Neural progenitor cell (in vitro differentiated cells): ENCODE measurements around the gene LRRC8E. TPM values are rescaled to one million over a fixed set of nuclear protein-coding genes. Genes with fewer than 3 reads are reported as not detected.

Source experiments
- DNase-seq: peaks from one replicate; pipeline ENCODE4 v3.0.0-alpha.2; 2016; ENCODE audit warnings: low spot score
- H2AFZ ChIP-seq: fragments of 200-600 bp; sonication (generic); replicated peaks from 2 replicates; pipeline ENCODE4 v1.6.1; 2016; ENCODE audit warnings: antibody characterized with exemption
- H3F3A ChIP-seq: fragments of 200-600 bp; sonication (generic); 2 replicates; pipeline ENCODE4 v1.6.1; 2016; ENCODE audit warnings: antibody characterized with exemption, low read depth
- H3K27ac ChIP-seq: fragments of 200-600 bp; sonication (generic); 2 replicates; pipeline ENCODE4 v1.5.1; 2016; ENCODE audit warnings: mild to moderate bottlenecking
- H3K27me3 ChIP-seq: fragments of 200-600 bp; sonication (generic); 2 replicates; pipeline ENCODE4 v1.6.1; 2016; ENCODE audit warnings: mild to moderate bottlenecking, moderate library complexity
- H3K36me3 ChIP-seq: fragments of 200-600 bp; sonication (generic); 2 replicates; pipeline ENCODE4 v1.5.1; 2016
- H3K4me1 ChIP-seq: fragments of 200-600 bp; sonication (generic); 2 replicates; pipeline ENCODE4 v1.6.1; 2016; ENCODE audit warnings: mixed run types
- H3K4me2 ChIP-seq: fragments of 200-600 bp; sonication (generic); 2 replicates; pipeline ENCODE4 v1.6.1; 2016
- H3K4me3 ChIP-seq: fragments of 200-600 bp; sonication (generic); 2 replicates; pipeline ENCODE4 v1.5.1; 2016
- H3K79me2 ChIP-seq: fragments of 200-600 bp; sonication (generic); 2 replicates; pipeline ENCODE4 v1.6.1; 2016; ENCODE audit warnings: low read depth
- H3K9ac ChIP-seq: fragments of 200-600 bp; sonication (generic); 2 replicates; pipeline ENCODE4 v1.6.1; 2016
- H3K9me3 ChIP-seq: fragments of 200-600 bp; sonication (generic); 2 replicates; pipeline ENCODE4 v1.5.1; 2016; ENCODE audit warnings: low read depth
- H4K20me1 ChIP-seq: fragments of 200-600 bp; sonication (generic); 2 replicates; pipeline ENCODE4 v1.6.1; 2016; ENCODE audit warnings: low read depth
- H3K27ac Mint-ChIP-seq: 3 replicates; pipeline ENCODE4 v1.8.0; 2021; ENCODE audit warnings: mixed read lengths
- H3K27me3 Mint-ChIP-seq: 2 replicates; pipeline ENCODE4 v1.8.0; 2022; ENCODE audit warnings: low read depth, mild to moderate bottlenecking, inconsistent platforms, moderate library complexity, mixed read lengths; ENCODE audit not compliant: insufficient read depth
- H3K36me3 Mint-ChIP-seq: 3 replicates; pipeline ENCODE4 v1.8.0; 2021; ENCODE audit warnings: mixed read lengths
- H3K4me1 Mint-ChIP-seq: 3 replicates; pipeline ENCODE4 v1.8.0; 2021; ENCODE audit warnings: mixed read lengths
- H3K4me3 Mint-ChIP-seq: 3 replicates; pipeline ENCODE4 v1.8.0; 2021; ENCODE audit warnings: mild to moderate bottlenecking, moderate library complexity, mixed read lengths
- H3K9me3 Mint-ChIP-seq: 3 replicates; pipeline ENCODE4 v1.8.0; 2020; ENCODE audit warnings: mixed read lengths
- CTCF ChIP-seq: fragments of 200-600 bp; sonication (generic); IDR thresholded peaks from 2 replicates; pipeline ENCODE4 v1.5.1; 2017; ENCODE audit warnings: antibody characterized with exemption, mild to moderate bottlenecking
- EZH2 ChIP-seq: fragments of 200-600 bp; sonication (generic); IDR thresholded peaks from 2 replicates; pipeline ENCODE4 v1.6.1; 2017; ENCODE audit warnings: antibody characterized with exemption, mild to moderate bottlenecking, moderate library complexity
- EZH2phosphoT487 ChIP-seq: fragments of 200-600 bp; sonication (generic); IDR thresholded peaks from 2 replicates; pipeline ENCODE4 v1.6.1; 2017; ENCODE audit warnings: antibody characterized with exemption
- total RNA-seq: library from RNA; depleted of rRNA; stranded (reverse); fragments of >200 nt; gene quantifications from 2 replicates; pipeline ENCODE4 v1.2.3, GENCODE V29; 2015; ENCODE audit warnings: low replicate concordance

The LRRC8E gene
- total RNA-seq, 1 donor from 2014 or later: 1.2 TPM

- TF ChIP-seq CTCF (no peak), EZH2phosphoT487 (no peak), EZH2 (no peak)
- H3K27ac Mint-ChIP-seq: peak overlapping the region; percentile 79
- Histone ChIP-seq H3K4me2 (peak overlapping the region; percentile 88), H3K9ac (no peak overlapping the region), H2AFZ (no peak overlapping the region), H3K9me3 (no peaks in the 10 kb centered on the region), H3K4me3 (peak overlapping the region; percentile 91), H4K20me1 (peaks cover 53% of the 10 kb centered on the region), H3K27me3 (peaks cover 5% of the 10 kb centered on the region), H3K4me1 (peaks cover 11% of the 10 kb centered on the region), H3K36me3 (no peaks in the 10 kb centered on the region), H3F3A (peaks cover 9% of the 10 kb centered on the region), H3K27ac (no peak overlapping the region), H3K79me2 (peaks cover 37% of the 10 kb centered on the region)
- H3K4me1 Mint-ChIP-seq: peaks cover 20% of the 10 kb centered on the region
- no peaks in the 10 kb centered on the region for H3K9me3 Mint-ChIP-seq
- H3K36me3 Mint-ChIP-seq: peaks cover 2% of the 10 kb centered on the region
- peaks cover 5% of the 10 kb centered on the region for H3K27me3 Mint-ChIP-seq
- peak overlapping the region; percentile 92 for H3K4me3 Mint-ChIP-seq
- peak; percentile 66 for DNase-seq
Observed at GRCh38 chr19:7904074-7905020, 16.0 kb downstream of the LRRC8E start.

DNA sequence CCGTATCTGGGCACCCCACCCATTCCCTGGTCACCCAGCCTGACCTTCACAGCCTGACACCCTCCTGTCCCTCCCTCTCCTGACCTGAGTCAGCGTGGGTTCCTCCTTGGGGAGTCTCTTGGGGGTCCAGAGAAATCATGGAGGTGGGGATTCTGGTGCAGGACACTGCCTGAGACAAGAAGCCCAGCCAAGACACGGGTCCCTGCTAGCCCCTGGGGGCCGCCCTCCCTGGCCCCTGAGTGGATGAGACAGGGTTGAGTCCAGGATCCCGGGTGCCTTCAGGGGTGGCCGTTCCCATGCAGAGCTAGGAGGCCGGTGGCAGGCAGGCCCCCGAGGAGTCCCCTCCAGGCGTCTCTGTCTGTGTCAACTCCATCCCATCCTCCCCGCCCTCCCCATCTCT is 17.0 kb downstream of the LRRC8E start:
- no peaks in the 10 kb centered on the region for H3K36me3 ChIP-seq
- peaks cover 37% of the 10 kb centered on the region for H3K79me2 ChIP-seq

DNA sequence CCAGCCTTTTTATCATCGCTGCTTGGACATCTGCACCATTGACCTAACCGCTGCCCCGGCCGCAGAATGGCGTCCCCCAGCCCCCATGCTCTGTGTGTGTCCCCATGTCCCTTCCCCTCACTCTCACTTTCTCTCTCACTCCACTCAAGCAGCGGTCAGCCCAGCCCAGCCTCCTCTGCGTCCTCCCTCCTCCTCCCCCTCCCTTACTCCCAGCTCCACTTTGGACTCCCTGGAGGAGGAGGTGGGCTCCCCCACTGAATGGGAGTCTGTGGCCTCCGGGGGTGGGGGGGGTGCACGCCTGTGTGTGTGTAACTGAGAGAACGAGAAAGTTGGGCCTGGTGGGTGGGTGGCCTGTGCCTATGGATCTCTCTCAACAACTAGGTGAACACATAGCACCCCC is 17.5 kb downstream of the LRRC8E start:
- H3K4me1 Mint-ChIP-seq: peaks cover 20% of the 10 kb centered on the region
- peak overlapping the region; percentile 36 for H3K27ac Mint-ChIP-seq
- H3K9ac ChIP-seq: no peak overlapping the region
- no peak overlapping the region for H3K4me3 ChIP-seq
- H3K36me3 Mint-ChIP-seq: peaks cover 2% of the 10 kb centered on the region
- H2AFZ ChIP-seq: no peak overlapping the region
- peaks cover 53% of the 10 kb centered on the region for H4K20me1 ChIP-seq
- no peaks in the 10 kb centered on the region for H3K9me3 ChIP-seq
- H3F3A ChIP-seq: peaks cover 9% of the 10 kb centered on the region
- H3K36me3 ChIP-seq: no peaks in the 10 kb centered on the region
- peaks cover 3% of the 10 kb centered on the region for H3K27me3 Mint-ChIP-seq
- H3K27ac ChIP-seq: no peak overlapping the region
- peak overlapping the region; percentile 77 for H3K4me3 Mint-ChIP-seq
- H3K9me3 Mint-ChIP-seq: no peaks in the 10 kb centered on the region
- no peak for TF ChIP-seq EZH2phosphoT487
- TF ChIP-seq CTCF: no peak
- TF ChIP-seq EZH2: no peak
- H3K4me2 ChIP-seq: no peak overlapping the region
- H3K27me3 ChIP-seq: peaks cover 5% of the 10 kb centered on the region
- DNase-seq: no peak
- peaks cover 11% of the 10 kb centered on the region for H3K4me1 ChIP-seq
- H3K79me2 ChIP-seq: peaks cover 37% of the 10 kb centered on the region

More for the DNA sequence above, 17.0 kb downstream of the LRRC8E start:
- peak overlapping the region; percentile 88 for H3K4me2 ChIP-seq
- no peak for TF ChIP-seq EZH2phosphoT487
- no peak for TF ChIP-seq CTCF
- no peak for TF ChIP-seq EZH2
- no peak for DNase-seq
- H4K20me1 ChIP-seq: peaks cover 53% of the 10 kb centered on the region
- H3F3A ChIP-seq: peaks cover 9% of the 10 kb centered on the region
- no peak overlapping the region for H3K9ac ChIP-seq
- Mint-ChIP-seq H3K4me3 (peak overlapping the region; percentile 87), H3K27me3 (peaks cover 5% of the 10 kb centered on the region), H3K36me3 (peaks cover 2% of the 10 kb centered on the region), H3K9me3 (no peaks in the 10 kb centered on the region), H3K4me1 (peaks cover 20% of the 10 kb centered on the region), H3K27ac (peak overlapping the region; percentile 36)
- no peak overlapping the region for H3K27ac ChIP-seq
- H3K27me3 ChIP-seq: peaks cover 5% of the 10 kb centered on the region
- no peak overlapping the region for H3K4me3 ChIP-seq
- H3K4me1 ChIP-seq: peaks cover 11% of the 10 kb centered on the region
- H2AFZ ChIP-seq: no peak overlapping the region
- H3K9me3 ChIP-seq: no peaks in the 10 kb centered on the region
